WERI-Rb-1 (cell line): ENCODE results near the gene PIM3.

Experiments
- DNase-seq: peaks from one replicate; pipeline ENCODE4 v3.0.0-alpha.2; 2020
- H3K27ac ChIP-seq: fragments of 250-450 bp; sonication (Bioruptor Pico); 2 replicates; pipeline ENCODE4 v1.5.1; 2020; ENCODE audit warnings: mild to moderate bottlenecking, moderate library complexity
- H3K27me3 ChIP-seq: fragments of 250-450 bp; sonication (Bioruptor Pico); 2 replicates; pipeline ENCODE4 v1.5.1; 2021; ENCODE audit warnings: mild to moderate bottlenecking, low read depth, moderate library complexity; ENCODE audit not compliant: insufficient read depth, severe bottlenecking
- H3K36me3 ChIP-seq: fragments of 250-450 bp; sonication (Bioruptor Pico); 2 replicates; pipeline ENCODE4 v1.5.1; 2020; ENCODE audit warnings: mild to moderate bottlenecking, moderate library complexity
- H3K4me3 ChIP-seq: 2 replicates; pipeline ENCODE4 v1.5.1; 2011; ENCODE audit warnings: low read depth, mild to moderate bottlenecking, control low read depth, low read length
- H3K9me3 ChIP-seq: fragments of 250-450 bp; sonication (Bioruptor Pico); 2 replicates; pipeline ENCODE4 v1.5.1; 2021; ENCODE audit warnings: mild to moderate bottlenecking, moderate library complexity; ENCODE audit not compliant: severe bottlenecking
- CTCF ChIP-seq: IDR thresholded peaks from 2 replicates; pipeline ENCODE4 v1.5.1; 2011; ENCODE audit warnings: low read depth, mild to moderate bottlenecking, control low read depth, inconsistent platforms, low read length

PIM3 gene

GRCh38 chr22:49995361-49996118, 35.0 kb downstream of the PIM3 start:
- H3K4me3 ChIP-seq: no peak overlapping the region
- no peak overlapping the region for H3K27ac ChIP-seq
- H3K27me3 ChIP-seq: no peaks in the 10 kb centered on the region
- DNase-seq: no peak
- H3K9me3 ChIP-seq: peaks cover 7% of the 10 kb centered on the region
- TF ChIP-seq CTCF: no peak
- no peaks in the 10 kb centered on the region for H3K36me3 ChIP-seq

- no peak for TF ChIP-seq CTCF
- Histone ChIP-seq H3K27me3 (no peaks in the 10 kb centered on the region), H3K9me3 (peaks cover 1% of the 10 kb centered on the region), H3K4me3 (no peak overlapping the region), H3K36me3 (no peaks in the 10 kb centered on the region), H3K27ac (no peak overlapping the region)
- DNase-seq: no peak
Observed at GRCh38 chr22:49996119-49996517, 35.5 kb downstream of the PIM3 start.

- Histone ChIP-seq H3K4me3 (no peak overlapping the region), H3K36me3 (no peaks in the 10 kb centered on the region), H3K27ac (no peak overlapping the region), H3K27me3 (no peaks in the 10 kb centered on the region), H3K9me3 (no peaks in the 10 kb centered on the region)
- TF ChIP-seq CTCF: no peak
- DNase-seq: no peak
Observed at GRCh38 chr22:49996518-49997250, 36.1 kb downstream of the PIM3 start.

DNA sequence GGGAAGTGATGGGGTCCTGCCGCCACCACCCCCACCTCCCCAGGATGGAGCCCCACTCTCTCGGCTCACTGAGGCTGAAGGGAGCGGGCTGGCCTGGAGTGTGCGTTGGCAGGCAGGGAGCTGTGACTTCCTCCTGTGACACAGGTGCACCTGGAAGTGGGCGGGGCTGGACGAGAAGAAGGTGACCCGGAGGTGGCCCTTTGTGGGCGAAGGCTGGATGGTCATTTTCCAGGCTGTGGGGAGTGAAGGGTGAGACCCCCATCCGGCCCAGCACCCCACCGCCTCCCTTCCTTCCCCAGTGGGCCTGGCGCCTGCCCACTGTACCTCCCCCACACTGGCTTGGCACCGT, 36.7 kb downstream of the PIM3 start:
- H3K9me3 ChIP-seq: no peaks in the 10 kb centered on the region
- H3K36me3 ChIP-seq: no peaks in the 10 kb centered on the region
- TF ChIP-seq CTCF: no peak
- no peak overlapping the region for H3K27ac ChIP-seq
- no peak overlapping the region for H3K4me3 ChIP-seq
- DNase-seq: no peak
- no peaks in the 10 kb centered on the region for H3K27me3 ChIP-seq

DNA sequence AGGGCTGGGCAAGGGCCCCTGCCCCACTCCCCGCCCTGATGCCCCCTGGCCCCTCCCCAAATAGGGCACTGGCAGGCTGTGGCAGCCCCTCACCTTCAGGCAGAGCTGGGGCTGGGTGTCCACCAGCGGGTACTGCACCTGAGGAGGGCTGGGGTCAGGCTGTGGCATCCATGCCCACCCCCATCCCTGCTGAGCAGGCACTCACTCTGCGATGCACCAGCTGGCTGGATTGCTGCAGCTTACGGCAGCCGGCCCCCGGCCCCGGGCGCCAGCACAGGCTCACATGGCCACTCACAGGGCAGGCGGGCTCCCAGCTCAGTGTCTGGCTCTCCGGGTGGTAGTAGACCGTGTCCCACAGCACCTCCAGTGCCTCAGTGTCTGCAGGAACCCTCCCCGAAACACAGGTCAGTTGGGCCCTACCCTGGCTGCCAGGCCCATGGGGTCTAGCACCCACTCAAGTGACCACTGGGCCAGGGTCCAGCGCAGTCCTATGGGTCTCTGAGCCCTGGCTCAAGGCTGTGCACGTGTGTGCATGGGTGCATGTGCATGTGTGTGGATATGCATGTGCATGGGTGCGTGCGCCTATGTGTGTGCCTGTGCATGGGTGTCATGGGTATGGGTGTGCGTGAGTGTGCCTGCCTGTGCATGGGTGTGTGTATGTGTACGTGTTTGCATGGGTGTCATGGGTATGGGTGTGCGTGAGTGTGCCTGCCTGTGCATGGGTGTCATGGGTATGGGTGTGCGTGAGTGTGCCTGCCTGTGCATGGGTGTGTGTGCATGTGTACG, 37.6 kb downstream of the PIM3 start:
- Histone ChIP-seq H3K36me3 (no peaks in the 10 kb centered on the region), H3K4me3 (no peak overlapping the region), H3K27me3 (no peaks in the 10 kb centered on the region), H3K9me3 (no peaks in the 10 kb centered on the region), H3K27ac (no peak overlapping the region)
- DNase-seq: no peak
- TF ChIP-seq CTCF: no peak
